Hindlimb muscle (tissue), 1 donor: ENCODE measurements around the gene PFKL. TPM values are rescaled to one million over a fixed set of nuclear protein-coding genes. Genes with fewer than 3 reads are reported as not detected.
A peak's percentile ranks its signal among the peaks of the same experiment; 100 is the strongest.
"Not testable (repeated sequence)": the region's sequence is repeated elsewhere in the genome, so short reads cannot be mapped to it uniquely, and the experiment has no call there.

ENCODE experiments used
- DNase-seq: peaks from one replicate; pipeline ENCODE4 v3.0.0-alpha.2; 2013
- polyA plus RNA-seq: library from polyadenylated mRNA; unstranded; fragments of 120-200 nt; gene quantifications from one replicate; pipeline ENCODE4 v1.2.1, GENCODE V29; 2013; ENCODE audit not compliant: insufficient read length

The PFKL gene
- polyA plus RNA-seq, 1 donor: 65.1 TPM

- DNase-seq: no peak
Observed at GRCh38 chr21:44347911-44348451, 48.1 kb downstream of the PFKL start.

- DNase-seq: no peak
Observed at GRCh38 chr21:44348861-44349260, 49.0 kb downstream of the PFKL start.

- DNase-seq: no peak
Observed at GRCh38 chr21:44349416-44349846, 49.6 kb downstream of the PFKL start.

- no peak for DNase-seq
Observed at GRCh38 chr21:44349847-44350772, 50.3 kb downstream of the PFKL start.

GRCh38 chr21:44350773-44351481 is 51.1 kb downstream of the PFKL start:
- no peak for DNase-seq

GRCh38 chr21:44351535-44352252 is 51.8 kb downstream of the PFKL start:
- DNase-seq: no peak

GRCh38 chr21:44352253-44352860 is 52.5 kb downstream of the PFKL start:
- DNase-seq: no peak

GRCh38 chr21:44353191-44353970 is 53.5 kb downstream of the PFKL start, which contains the start of gene TRPM2:
TSS of gene TRPM2 (plus strand) at chr21:44353621. CDS start at chr21:44353701, 80 bp downstream.
- peak; percentile 71 for DNase-seq

- no peak for DNase-seq
Observed at GRCh38 chr21:44354001-44354405, 54.1 kb downstream of the PFKL start.

- DNase-seq: no peak
Observed at GRCh38 chr21:44354775-44355771, 55.2 kb downstream of the PFKL start.

GRCh38 chr21:44356160-44356559 is 56.3 kb downstream of the PFKL start:
- DNase-seq: no peak

- DNase-seq: no peak
Observed at GRCh38 chr21:44356636-44357035, 56.8 kb downstream of the PFKL start.

GRCh38 chr21:44357064-44357837 is 57.4 kb downstream of the PFKL start:
- DNase-seq: peak; percentile 49

- DNase-seq: no peak
Observed at GRCh38 chr21:44359396-44359795, 59.5 kb downstream of the PFKL start.

- no peak for DNase-seq
Observed at GRCh38 chr21:44360159-44360558, 60.3 kb downstream of the PFKL start.

- DNase-seq: not testable (repeated sequence)
Observed at GRCh38 chr21:44361903-44362302, 62.0 kb downstream of the PFKL start.

GRCh38 chr21:44363278-44363677 is 63.4 kb downstream of the PFKL start:
- no peak for DNase-seq

GRCh38 chr21:44364151-44365053 is 64.5 kb downstream of the PFKL start:
- no peak for DNase-seq
